GM12878 (cell line): ENCODE data around the gene AATF. TPM values are rescaled to one million over a fixed set of nuclear protein-coding genes. Genes with fewer than 3 reads are reported as not detected.

Source experiments
- ATAC-seq: fragments of 200-7000 bp; cut with Tn5 transposase; 3 replicates; pipeline ENCODE4 v1.9.1; 2020; ENCODE audit warnings: mild to moderate bottlenecking, moderate library complexity
- BruUV-seq: library from RNA; stranded (reverse); fragments of 400-500 nt; replicated peaks from 2 replicates; lab custom pipeline; 2021; lab: Mats Ljungman, UMichigan
- CTCF ChIA-PET: fragments of 300-600 bp; sonication (Branson Sonifier 250); formaldehyde crosslinking; extraction: SDS; loops from one replicate; lab custom pipeline; 2021; ENCODE audit warnings: inconsistent platforms; lab: Yijun Ruan, JAX
- POLR2A ChIA-PET: fragments of 350-600 bp; formaldehyde crosslinking; extraction: SDS; loops from one replicate; lab custom pipeline; 2021; ENCODE audit warnings: inconsistent platforms; lab: Charles Lee
- RAD21 ChIA-PET: fragments of 300-600 bp; sonication (Branson Sonifier 250); formaldehyde crosslinking; loops from one replicate; lab custom pipeline; 2023; ENCODE audit warnings: antibody characterized with exemption; ENCODE audit not compliant: unreplicated experiment; lab: Charles Lee
- SMC1A ChIA-PET: fragments of 300-600 bp; sonication (Branson Sonifier 250); formaldehyde crosslinking; loops from one replicate; lab custom pipeline; 2023; ENCODE audit not compliant: unreplicated experiment, uncharacterized antibody; lab: Charles Lee
- DNase-seq: peaks from one replicate; pipeline ENCODE4 v3.0.0-alpha.2; 2011; ENCODE audit warnings: low read depth, low spot score
- FAIRE-seq: peaks from 3 replicates; lab custom pipeline; 2011; peaks lifted over from hg19 to GRCh38; lab: Jason Lieb, UNC
- H2AFZ ChIP-seq: 2 replicates; pipeline ENCODE4 v1.6.0; 2011; ENCODE audit warnings: low read depth, low read length, control low read depth; ENCODE audit not compliant: control insufficient read depth
- H3K27ac ChIP-seq: 2 replicates; pipeline ENCODE4 v1.5.1; 2011; ENCODE audit warnings: control low read depth; ENCODE audit not compliant: control insufficient read depth, insufficient read depth
- H3K27me3 ChIP-seq, 2 experiments: replicated peaks in 1 of 2; 2 replicates each; pipeline versions ENCODE4 v1.6.0 to v1.6.1; 2011; ENCODE audit warnings: low read length in 1 of 2; ENCODE audit not compliant: control insufficient read depth in 2 of 2, insufficient read depth in 2 of 2
- H3K36me3 ChIP-seq, 2 experiments: 2 replicates each; pipeline ENCODE4 v1.5.1; 2011; ENCODE audit warnings: low read length in 1 of 2; ENCODE audit not compliant: control insufficient read depth in 2 of 2, insufficient read depth in 2 of 2
- H3K4me1 ChIP-seq: 2 replicates; pipeline ENCODE4 v1.6.1; 2011; ENCODE audit warnings: mild to moderate bottlenecking, low read length, moderate library complexity, mixed read lengths; ENCODE audit not compliant: control insufficient read depth, insufficient read depth
- H3K4me2 ChIP-seq: 2 replicates; pipeline ENCODE4 v1.6.0; 2011; ENCODE audit warnings: control low read depth; ENCODE audit not compliant: control insufficient read depth, insufficient read depth
- H3K4me3 ChIP-seq: fragments of 200-600 bp; sonication (generic); 2 replicates; pipeline ENCODE4 v1.5.1; 2016
- H3K79me2 ChIP-seq: 2 replicates; pipeline ENCODE4 v1.6.0; 2011; ENCODE audit warnings: low read length; ENCODE audit not compliant: control insufficient read depth, insufficient read depth
- H3K9ac ChIP-seq: 2 replicates; pipeline ENCODE4 v1.8.0; 2011; ENCODE audit warnings: low read length, control low read depth, mixed read lengths; ENCODE audit not compliant: control insufficient read depth, insufficient read depth
- H3K9me3 ChIP-seq: replicated peaks from 3 replicates; pipeline ENCODE4 v1.5.1; 2011; ENCODE audit warnings: mild to moderate bottlenecking, low read length; ENCODE audit not compliant: control insufficient read depth, insufficient read depth
- H4K20me1 ChIP-seq: 2 replicates; pipeline ENCODE4 v1.6.0; 2011; ENCODE audit not compliant: control insufficient read depth, insufficient read depth
- BCL11A ChIP-seq: IDR thresholded peaks from 2 replicates; pipeline ENCODE4 v1.6.1; 2011; ENCODE audit warnings: low read depth, low read length
- CHD1 ChIP-seq: IDR thresholded peaks from 2 replicates; pipeline ENCODE4 v1.6.1; 2012; ENCODE audit warnings: low read depth, low read length, improper control_type of control experiment
- EGR1 ChIP-seq, 2 experiments: IDR thresholded peaks; 1 replicate in 1 of 2; 2 replicates in 1 of 2; pipeline ENCODE4 v1.6.1; 2011 to 2012; ENCODE audit warnings: low read depth in 2 of 2, low read length in 2 of 2, borderline replicate concordance in 1 of 2, mild to moderate bottlenecking in 1 of 2, moderate library complexity in 1 of 2
- IKZF2 ChIP-seq, 2 experiments: fragments of 450-650 bp; IDR thresholded peaks; 2 replicates each; pipeline ENCODE4 v1.6.1; 2017; ENCODE audit warnings: mild to moderate bottlenecking in 2 of 2, moderate library complexity in 2 of 2
- KLF5 ChIP-seq: fragments of 450-650 bp; IDR thresholded peaks from 2 replicates; pipeline ENCODE4 v1.6.1; 2014; ENCODE audit warnings: mild to moderate bottlenecking; ENCODE audit not compliant: partially characterized antibody
- NFXL1 ChIP-seq: fragments of 450-650 bp; IDR thresholded peaks from 2 replicates; pipeline ENCODE4 v1.6.1; 2017; ENCODE audit warnings: antibody characterized with exemption, mild to moderate bottlenecking, borderline replicate concordance
- NFYA ChIP-seq: IDR thresholded peaks from 2 replicates; pipeline ENCODE4 v1.6.1; 2011; ENCODE audit warnings: low read depth, mild to moderate bottlenecking, low read length, improper control_type of control experiment, borderline replicate concordance
- PAX8 ChIP-seq: fragments of 450-650 bp; IDR thresholded peaks from 2 replicates; pipeline ENCODE4 v1.6.1; 2017; ENCODE audit warnings: mild to moderate bottlenecking, moderate library complexity
- SMARCA5 ChIP-seq: fragments of 450-650 bp; IDR thresholded peaks from 2 replicates; pipeline ENCODE4 v1.6.1; 2017; ENCODE audit warnings: mild to moderate bottlenecking
- WGBS: methylation state at CpG from one replicate; pipeline ENCODE4 v1.1.6; 2016; ENCODE audit warnings: low lambda C conversion rate; ENCODE audit not compliant: insufficient replicate concordance, insufficient coverage; ENCODE audit errors: missing lambda C conversion rate; 5-methylcytosine and 5-hydroxymethylcytosine counted together
- in situ Hi-C: fragments of 300-500 bp; cut with MboI; formaldehyde crosslinking; loops from 9 replicates; pipeline ENCODE4 v1.14.3; 2018; ENCODE audit warnings: mixed read lengths
- intact Hi-C: fragments of 100-400 bp; cut with micrococcal nuclease; formaldehyde crosslinking; loops from one replicate; pipeline ENCODE4 v1.14.2; 2022; ENCODE audit not compliant: unreplicated experiment
- polyA plus RNA-seq, 11 experiments: library from polyadenylated mRNA; depleted of rRNA in 4 of 11; unstranded in 6 of 11; stranded (reverse) in 5 of 11; fragments of >200 nt; fragmentation: Nextera tagmentation in 4 of 11; fragmentation: Illumina TruSeq in 1 of 11; extraction: Ambion mirVana in 4 of 11; extraction: Trizol in 1 of 11; gene quantifications; 1 replicate in 1 of 11; 2 replicates in 10 of 11; pipeline versions ENCODE4 v1.2.1 to v1.2.3, GENCODE V29; 2011 to 2016; ENCODE audit warnings: inconsistent platforms in 2 of 11, missing spikeins in 2 of 11, low read depth in 1 of 11
- total RNA-seq, 4 experiments: library from RNA; depleted of rRNA in 3 of 4; stranded (reverse); fragments of >200 nt in 3 of 4; fragmentation: Illumina TruSeq in 1 of 4; extraction: Trizol in 1 of 4; gene quantifications; 2 replicates each; pipeline versions ENCODE4 v1.2.1 to v1.2.3, GENCODE V29; 2013 to 2021
- TF ChIP-seq, protein P1 (sequence below): IDR thresholded peaks from 2 replicates; pipeline ENCODE4 v1.6.1; 2012; ENCODE audit warnings: low read depth, low read length, improper control_type of control experiment
- TF ChIP-seq, protein P2 (sequence below): fragments of 450-650 bp; conservative IDR thresholded peaks from 2 replicates; pipeline ENCODE4 v1.6.1; 2017; ENCODE audit warnings: mild to moderate bottlenecking, moderate library complexity
- TF ChIP-seq, protein P3 (sequence below): fragments of 150-350 bp; IDR thresholded peaks from 2 replicates; pipeline ENCODE4 v1.6.1; 2014; ENCODE audit warnings: mild to moderate bottlenecking, low read depth, low read length

Gene AATF
- total and polyA plus RNA-seq, 10 of the 15 experiments (the other 5 are each of a cell fraction or from before 2014, with no cell fraction given) = 36.8 to 110 (median 77.9) TPM

DNA sequence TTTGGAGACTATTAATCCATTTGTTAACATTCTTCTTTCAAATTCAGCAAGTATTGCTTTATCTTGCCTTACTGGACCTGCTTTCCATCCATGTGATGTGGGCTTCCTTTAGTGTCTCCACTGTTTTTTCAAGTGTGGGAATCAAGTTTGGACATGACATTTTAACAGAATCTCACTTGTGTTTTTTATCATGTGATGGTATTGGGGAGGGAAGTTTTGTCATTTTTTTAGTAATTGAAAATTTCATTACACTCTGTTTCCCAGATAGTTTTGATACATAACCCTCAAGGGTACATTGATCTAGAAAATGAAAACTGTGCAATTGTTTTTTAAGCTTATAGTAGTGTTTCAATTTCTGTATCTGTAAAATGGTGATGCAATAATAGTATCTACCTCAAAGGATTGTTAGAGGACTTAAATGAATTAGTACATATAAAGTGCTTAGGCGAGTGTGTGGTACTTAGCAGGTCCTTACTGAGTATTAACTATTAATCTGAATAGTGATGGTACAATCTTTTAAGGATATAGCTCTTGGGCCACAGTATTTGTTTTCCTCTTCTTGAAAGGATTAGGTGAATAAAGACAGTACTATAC, 27.3 kb downstream of the AATF start:
- in situ Hi-C loops (no loop called here), intact Hi-C loops (no loop called here)
- POLR2A ChIA-PET = no interaction called here
- H3K4me3 ChIP-seq = no peak overlapping the region
- H3K36me3 ChIP-seq = no peaks in the 10 kb centered on the region; a peak in 2 of 4 replicates
- no peaks in the 10 kb centered on the region for H3K4me1 ChIP-seq
- no peak for ATAC-seq
- no peak for FAIRE-seq
- H3K79me2 ChIP-seq = peaks cover 16% of the 10 kb centered on the region
- H2AFZ ChIP-seq = no peak overlapping the region
- no TSS peak for BruUV-seq
- H4K20me1 ChIP-seq = no peaks in the 10 kb centered on the region
- SMC1A ChIA-PET = interaction anchor here (0.9 to 1.4 kb wide), 4 partner anchors 11 to 31 kb away, joined by 3 to 5 read pairs (median 4); no protein-coding TSS in a partner anchor
- TF ChIP-seq NFYA = no peak
- no peak overlapping the region for H3K4me2 ChIP-seq
- RAD21 ChIA-PET = no interaction called here
- H3K9ac ChIP-seq = no peak overlapping the region
- 100% methylated on average over 1 of the region's 1 CpG for WGBS
- CTCF ChIA-PET = interaction anchor here (1.7 to 1.8 kb wide), 2 partner anchors 9 to 373 kb away, joined by 4 to 5 read pairs; no protein-coding TSS in a partner anchor
- no peaks in the 10 kb centered on the region for H3K27me3 ChIP-seq
- no peaks in the 10 kb centered on the region for H3K9me3 ChIP-seq
- no peak for DNase-seq
- H3K27ac ChIP-seq = no peak overlapping the region

DNA sequence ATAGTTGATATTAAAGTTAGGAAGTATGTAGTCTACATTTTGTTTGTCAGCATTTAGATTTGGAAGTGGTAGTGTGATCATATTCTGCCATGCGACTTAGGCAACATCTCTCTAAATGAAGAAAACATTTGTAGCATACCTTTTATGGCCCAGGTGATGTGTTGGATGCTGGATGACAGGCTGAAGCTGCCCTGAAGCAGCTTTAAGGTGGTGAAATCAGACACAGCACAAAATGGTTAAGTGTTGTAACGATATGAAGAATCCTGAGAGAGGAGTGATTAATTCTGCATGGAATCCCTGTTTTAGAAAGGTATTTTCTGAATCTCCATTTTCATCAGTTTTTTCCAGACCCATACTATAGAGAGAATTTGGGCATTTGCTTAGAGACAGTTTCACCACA, 28.3 kb downstream of the AATF start:
- Histone ChIP-seq H2AFZ (no peak overlapping the region), H3K27me3 (no peaks in the 10 kb centered on the region), H3K4me3 (no peak overlapping the region), H3K9me3 (no peaks in the 10 kb centered on the region), H3K9ac (no peak overlapping the region), H3K27ac (no peak overlapping the region), H3K79me2 (peaks cover 16% of the 10 kb centered on the region), H3K36me3 (no peaks in the 10 kb centered on the region; a peak in 1 of 4 replicates), H3K4me2 (no peak overlapping the region), H3K4me1 (no peaks in the 10 kb centered on the region), H4K20me1 (no peaks in the 10 kb centered on the region)
- POLR2A ChIA-PET = interaction anchor here (0.5 kb wide), 1 partner anchor 96 kb away, joined by 3 read pairs; no protein-coding TSS in a partner anchor
- in situ Hi-C loops = no loop called here
- no peak for FAIRE-seq
- intact Hi-C loops = no loop called here
- BruUV-seq = no TSS peak
- no peak for DNase-seq
- CTCF ChIA-PET = interaction anchor here (1.7 to 1.8 kb wide), 2 partner anchors 10 to 374 kb away, joined by 4 to 5 read pairs; no protein-coding TSS in a partner anchor
- ATAC-seq = no peak
- SMC1A ChIA-PET = interaction anchor here (1.4 kb wide), 1 partner anchor 12 kb away, joined by 4 read pairs; no protein-coding TSS in a partner anchor
- 87% methylated on average over 2 of the region's 2 CpGs for WGBS
- RAD21 ChIA-PET = no interaction called here
- TF ChIP-seq KLF5 = no peak
- TF ChIP-seq BCL11A = no peak
- TF ChIP-seq, protein P1, sequence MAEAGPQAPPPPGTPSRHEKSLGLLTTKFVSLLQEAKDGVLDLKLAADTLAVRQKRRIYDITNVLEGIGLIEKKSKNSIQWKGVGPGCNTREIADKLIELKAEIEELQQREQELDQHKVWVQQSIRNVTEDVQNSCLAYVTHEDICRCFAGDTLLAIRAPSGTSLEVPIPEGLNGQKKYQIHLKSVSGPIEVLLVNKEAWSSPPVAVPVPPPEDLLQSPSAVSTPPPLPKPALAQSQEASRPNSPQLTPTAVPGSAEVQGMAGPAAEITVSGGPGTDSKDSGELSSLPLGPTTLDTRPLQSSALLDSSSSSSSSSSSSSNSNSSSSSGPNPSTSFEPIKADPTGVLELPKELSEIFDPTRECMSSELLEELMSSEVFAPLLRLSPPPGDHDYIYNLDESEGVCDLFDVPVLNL = no peak
- no peak for TF ChIP-seq EGR1 (IDR thresholded peaks at IDR 0.05; ENCODE audit: borderline replicate concordance in 1 of 2, low read depth in 2 of 2, low read length in 2 of 2)
- no peak for TF ChIP-seq IKZF2 (IDR thresholded peaks at IDR 0.05)
- TF ChIP-seq PAX8 = no peak
- TF ChIP-seq NFXL1 = no peak
- TF ChIP-seq SMARCA5 = no peak
- TF ChIP-seq, protein P2, sequence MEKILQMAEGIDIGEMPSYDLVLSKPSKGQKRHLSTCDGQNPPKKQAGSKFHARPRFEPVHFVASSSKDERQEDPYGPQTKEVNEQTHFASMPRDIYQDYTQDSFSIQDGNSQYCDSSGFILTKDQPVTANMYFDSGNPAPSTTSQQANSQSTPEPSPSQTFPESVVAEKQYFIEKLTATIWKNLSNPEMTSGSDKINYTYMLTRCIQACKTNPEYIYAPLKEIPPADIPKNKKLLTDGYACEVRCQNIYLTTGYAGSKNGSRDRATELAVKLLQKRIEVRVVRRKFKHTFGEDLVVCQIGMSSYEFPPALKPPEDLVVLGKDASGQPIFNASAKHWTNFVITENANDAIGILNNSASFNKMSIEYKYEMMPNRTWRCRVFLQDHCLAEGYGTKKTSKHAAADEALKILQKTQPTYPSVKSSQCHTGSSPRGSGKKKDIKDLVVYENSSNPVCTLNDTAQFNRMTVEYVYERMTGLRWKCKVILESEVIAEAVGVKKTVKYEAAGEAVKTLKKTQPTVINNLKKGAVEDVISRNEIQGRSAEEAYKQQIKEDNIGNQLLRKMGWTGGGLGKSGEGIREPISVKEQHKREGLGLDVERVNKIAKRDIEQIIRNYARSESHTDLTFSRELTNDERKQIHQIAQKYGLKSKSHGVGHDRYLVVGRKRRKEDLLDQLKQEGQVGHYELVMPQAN = no peak
- TF ChIP-seq, protein P3, sequence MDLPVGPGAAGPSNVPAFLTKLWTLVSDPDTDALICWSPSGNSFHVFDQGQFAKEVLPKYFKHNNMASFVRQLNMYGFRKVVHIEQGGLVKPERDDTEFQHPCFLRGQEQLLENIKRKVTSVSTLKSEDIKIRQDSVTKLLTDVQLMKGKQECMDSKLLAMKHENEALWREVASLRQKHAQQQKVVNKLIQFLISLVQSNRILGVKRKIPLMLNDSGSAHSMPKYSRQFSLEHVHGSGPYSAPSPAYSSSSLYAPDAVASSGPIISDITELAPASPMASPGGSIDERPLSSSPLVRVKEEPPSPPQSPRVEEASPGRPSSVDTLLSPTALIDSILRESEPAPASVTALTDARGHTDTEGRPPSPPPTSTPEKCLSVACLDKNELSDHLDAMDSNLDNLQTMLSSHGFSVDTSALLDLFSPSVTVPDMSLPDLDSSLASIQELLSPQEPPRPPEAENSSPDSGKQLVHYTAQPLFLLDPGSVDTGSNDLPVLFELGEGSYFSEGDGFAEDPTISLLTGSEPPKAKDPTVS = no peak
- TF ChIP-seq CHD1 = no peak
